IMR-90 (cell line): ENCODE data around the gene MCTP2.

ENCODE experiments used
- BHLHE40 ChIP-seq: fragments of 150-350 bp; IDR thresholded peaks from 2 replicates; pipeline ENCODE4 v1.6.1; 2016; ENCODE audit warnings: mild to moderate bottlenecking, low read depth, low read length
- CEBPB ChIP-seq: IDR thresholded peaks from 2 replicates; pipeline ENCODE4 v1.6.1; 2012; ENCODE audit warnings: low read depth, low read length, improper control_type of control experiment
- ELK1 ChIP-seq: fragments of 150-350 bp; IDR thresholded peaks from 2 replicates; pipeline ENCODE4 v1.6.1; 2016; ENCODE audit warnings: low read depth, mild to moderate bottlenecking, low read length, moderate library complexity, borderline replicate concordance
- MAFK ChIP-seq: IDR thresholded peaks from 2 replicates; pipeline ENCODE4 v1.6.1; 2012; ENCODE audit warnings: low read depth, low read length, improper control_type of control experiment
- MAZ ChIP-seq: IDR thresholded peaks from 2 replicates; pipeline ENCODE4 v1.6.1; 2012; ENCODE audit warnings: low read depth, mild to moderate bottlenecking, low read length, improper control_type of control experiment, moderate library complexity, borderline replicate concordance
- MXI1 ChIP-seq: IDR thresholded peaks from 2 replicates; pipeline ENCODE4 v1.6.1; 2012; ENCODE audit warnings: low read depth, mild to moderate bottlenecking, low read length, moderate library complexity, borderline replicate concordance
- NFE2L2 ChIP-seq: fragments of 150-350 bp; IDR thresholded peaks from 2 replicates; pipeline ENCODE4 v1.6.1; 2016; ENCODE audit warnings: low read depth, mild to moderate bottlenecking, low read length
- POLR2A ChIP-seq: IDR thresholded peaks from 2 replicates; pipeline ENCODE4 v1.6.1; 2012; ENCODE audit warnings: mild to moderate bottlenecking, low read depth, low read length
- RAD21 ChIP-seq: IDR thresholded peaks from 2 replicates; pipeline ENCODE4 v1.6.1; 2012; ENCODE audit warnings: low read length, improper control_type of control experiment
- RFX5 ChIP-seq: IDR thresholded peaks from 2 replicates; pipeline ENCODE4 v1.8.0; 2012; ENCODE audit warnings: low read depth, mild to moderate bottlenecking, low read length, moderate library complexity
- SMC3 ChIP-seq: fragments of 150-350 bp; IDR thresholded peaks from 2 replicates; pipeline ENCODE4 v1.6.1; 2016; ENCODE audit warnings: low read depth, mild to moderate bottlenecking, antibody characterized with exemption, low read length, moderate library complexity
- USF2 ChIP-seq: fragments of 150-350 bp; IDR thresholded peaks from 2 replicates; pipeline ENCODE4 v1.6.1; 2017; ENCODE audit warnings: mild to moderate bottlenecking, antibody characterized with exemption, low read length, low read depth
- TF ChIP-seq, protein P1 (sequence below): conservative IDR thresholded peaks from 2 replicates; pipeline ENCODE4 v1.5.1; 2012; ENCODE audit warnings: mild to moderate bottlenecking, low read depth, low read length, improper control_type of control experiment

GRCh38 chr15:94193906-94194305 is 37.5 kb upstream of the MCTP2 start:
- TF ChIP-seq POLR2A (no peak), RAD21 (no peak), CEBPB (no peak), MXI1 (no peak), MAZ (no peak), ELK1 (no peak), SMC3 (no peak), RFX5 (no peak), USF2 (no peak), MAFK (no peak), BHLHE40 (no peak), NFE2L2 (no peak)
- TF ChIP-seq, protein P1, sequence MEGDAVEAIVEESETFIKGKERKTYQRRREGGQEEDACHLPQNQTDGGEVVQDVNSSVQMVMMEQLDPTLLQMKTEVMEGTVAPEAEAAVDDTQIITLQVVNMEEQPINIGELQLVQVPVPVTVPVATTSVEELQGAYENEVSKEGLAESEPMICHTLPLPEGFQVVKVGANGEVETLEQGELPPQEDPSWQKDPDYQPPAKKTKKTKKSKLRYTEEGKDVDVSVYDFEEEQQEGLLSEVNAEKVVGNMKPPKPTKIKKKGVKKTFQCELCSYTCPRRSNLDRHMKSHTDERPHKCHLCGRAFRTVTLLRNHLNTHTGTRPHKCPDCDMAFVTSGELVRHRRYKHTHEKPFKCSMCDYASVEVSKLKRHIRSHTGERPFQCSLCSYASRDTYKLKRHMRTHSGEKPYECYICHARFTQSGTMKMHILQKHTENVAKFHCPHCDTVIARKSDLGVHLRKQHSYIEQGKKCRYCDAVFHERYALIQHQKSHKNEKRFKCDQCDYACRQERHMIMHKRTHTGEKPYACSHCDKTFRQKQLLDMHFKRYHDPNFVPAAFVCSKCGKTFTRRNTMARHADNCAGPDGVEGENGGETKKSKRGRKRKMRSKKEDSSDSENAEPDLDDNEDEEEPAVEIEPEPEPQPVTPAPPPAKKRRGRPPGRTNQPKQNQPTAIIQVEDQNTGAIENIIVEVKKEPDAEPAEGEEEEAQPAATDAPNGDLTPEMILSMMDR: no peak
